HUDEP-2 (cell line): ENCODE data around the gene SCEL.

Experiments used
- DNase-seq, 76 experiments: peaks; one replicate each; lab custom pipeline; 2025; ENCODE audit not compliant: unreplicated experiment in 76 of 76; lab: John Stamatoyannopoulos, UW

Gene SCEL

DNA sequence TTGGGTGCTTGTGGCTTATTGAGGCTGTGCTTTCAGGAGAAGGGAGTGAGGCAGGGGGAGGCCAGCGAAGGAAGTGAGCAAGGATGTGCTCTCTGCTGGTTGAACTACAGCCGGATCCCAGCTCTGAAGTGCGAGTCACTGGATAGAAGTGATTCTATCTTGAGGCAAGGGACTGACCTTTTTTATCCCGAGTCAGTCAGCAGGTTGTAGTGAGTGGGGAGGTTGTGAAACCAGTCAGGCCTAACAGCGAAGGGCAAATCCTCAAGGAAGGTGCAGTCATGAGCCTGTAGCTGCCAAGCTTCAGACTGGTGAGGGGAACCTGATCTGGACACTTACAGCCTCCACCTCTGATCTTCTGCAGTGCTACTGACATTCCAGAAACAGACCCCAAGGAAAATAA is 18.6 kb downstream of the SCEL start:
- DNase-seq: no peak

DNA sequence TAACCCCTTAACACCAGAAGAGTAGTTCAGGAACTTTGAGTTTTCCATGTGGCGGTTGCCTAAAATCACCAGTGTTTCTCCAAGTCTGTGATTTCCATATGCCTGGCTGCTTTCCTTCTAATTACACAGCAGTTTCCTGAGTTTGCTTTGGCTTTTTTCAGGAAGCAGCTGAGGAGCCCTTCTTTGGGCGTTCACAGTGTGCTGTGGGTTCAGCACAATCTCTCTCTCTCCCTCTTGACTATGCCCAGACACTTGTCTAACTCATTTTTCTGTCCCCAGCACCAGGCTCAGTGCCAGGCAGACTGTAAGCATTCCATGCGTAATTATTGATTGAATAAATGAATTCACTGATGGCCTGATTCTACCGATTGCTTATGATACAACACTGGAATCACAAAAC is 19.7 kb downstream of the SCEL start:
- DNase-seq: no peak

DNA sequence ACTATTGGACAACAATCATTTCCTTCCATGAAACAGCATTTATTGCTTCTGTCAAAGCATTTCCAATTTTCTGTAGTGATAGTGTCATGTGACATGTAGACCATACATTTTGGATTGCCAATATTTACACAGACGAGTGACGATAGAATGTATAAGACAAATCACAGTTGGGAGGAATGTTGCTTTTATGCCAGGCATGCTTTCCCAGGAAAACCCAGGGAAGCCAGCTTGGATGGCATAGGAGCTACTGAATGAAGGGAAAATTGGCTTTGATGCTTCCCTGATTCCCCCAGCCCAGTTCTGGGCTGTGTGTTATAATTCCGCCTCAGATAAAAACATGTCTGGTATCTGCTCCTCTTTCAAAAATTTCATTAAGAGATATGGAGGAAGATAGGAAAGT is 22.5 kb downstream of the SCEL start:
- no peak for DNase-seq

DNA sequence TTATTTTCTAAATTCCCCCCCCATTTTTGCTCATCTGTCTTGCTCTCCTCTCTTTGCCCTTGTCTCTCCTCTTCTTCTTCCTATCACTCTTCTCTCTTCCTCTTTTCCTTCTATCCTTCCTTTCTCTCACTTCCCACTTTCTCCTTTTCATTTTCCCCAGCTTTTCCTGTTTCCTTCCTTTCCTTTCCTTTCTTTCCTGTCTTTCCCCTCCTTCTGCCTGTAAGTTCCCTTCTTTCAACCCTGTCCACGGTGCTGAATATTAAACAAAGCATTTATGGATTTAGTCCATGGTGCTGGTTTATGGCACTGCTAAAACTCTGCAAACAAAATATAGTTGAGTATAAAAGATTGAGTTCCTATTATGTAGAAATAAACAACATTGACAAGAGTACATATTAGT is 27.6 kb downstream of the SCEL start:
- DNase-seq: no peak

DNA sequence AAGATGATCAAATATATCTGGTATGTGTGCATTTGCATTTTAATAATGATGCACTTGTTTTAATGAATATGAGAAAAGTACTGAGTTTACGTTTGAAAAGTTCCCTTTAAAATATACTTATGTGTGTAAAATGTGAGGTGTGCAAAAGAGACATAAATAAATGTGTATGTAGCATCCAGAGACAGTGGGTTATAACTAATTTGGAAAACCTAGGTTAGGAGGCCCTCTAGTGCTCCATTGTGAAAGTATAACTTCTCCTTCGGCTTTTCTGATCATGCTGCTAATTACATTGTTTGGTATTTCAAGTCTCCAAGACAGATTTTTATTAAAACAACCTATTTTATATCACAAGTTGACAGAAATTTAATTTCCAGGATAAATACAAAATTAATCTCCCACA is 30.1 kb downstream of the SCEL start:
- DNase-seq: peak in 5 of 76 experiments; percentile 1 to 10 (median 2)

DNA sequence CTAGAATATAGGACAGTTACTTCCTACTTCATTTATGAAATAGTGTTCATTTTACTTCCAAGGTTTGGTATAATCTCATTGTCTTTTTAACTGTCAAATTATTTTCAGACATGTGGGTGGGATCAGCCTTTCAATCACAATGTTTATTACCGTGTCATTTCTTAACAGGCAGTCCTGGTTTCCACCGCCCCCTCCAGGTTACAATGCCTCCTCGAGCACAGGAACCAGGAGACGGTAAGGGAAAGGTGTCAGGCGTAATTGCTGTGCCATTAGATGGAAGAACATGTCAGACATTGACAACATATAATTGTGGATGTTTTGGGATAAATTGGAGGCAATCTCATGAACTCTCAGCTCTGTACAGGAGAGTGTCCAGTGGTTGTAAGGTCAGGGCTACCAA is 36.5 kb downstream of the SCEL start:
- DNase-seq: no peak

DNA sequence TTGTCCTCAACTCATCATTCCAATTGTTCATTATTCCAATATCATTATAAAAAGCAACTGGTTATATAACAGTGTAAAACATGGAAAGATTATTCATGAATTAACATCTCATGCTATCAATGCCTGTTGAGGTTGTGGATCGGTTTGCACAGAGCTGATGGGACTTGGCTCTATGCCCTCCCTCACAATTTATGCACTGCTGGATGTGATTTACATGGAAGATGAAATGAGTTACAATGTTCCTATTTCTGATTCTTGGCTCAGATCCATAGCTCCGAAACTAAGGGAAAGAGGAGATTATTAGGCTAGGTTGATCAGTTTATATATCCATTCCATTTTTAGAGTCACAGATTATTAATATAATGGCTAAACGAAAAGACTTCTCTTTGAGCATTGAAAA is 38.6 kb downstream of the SCEL start:
- DNase-seq: no peak

DNA sequence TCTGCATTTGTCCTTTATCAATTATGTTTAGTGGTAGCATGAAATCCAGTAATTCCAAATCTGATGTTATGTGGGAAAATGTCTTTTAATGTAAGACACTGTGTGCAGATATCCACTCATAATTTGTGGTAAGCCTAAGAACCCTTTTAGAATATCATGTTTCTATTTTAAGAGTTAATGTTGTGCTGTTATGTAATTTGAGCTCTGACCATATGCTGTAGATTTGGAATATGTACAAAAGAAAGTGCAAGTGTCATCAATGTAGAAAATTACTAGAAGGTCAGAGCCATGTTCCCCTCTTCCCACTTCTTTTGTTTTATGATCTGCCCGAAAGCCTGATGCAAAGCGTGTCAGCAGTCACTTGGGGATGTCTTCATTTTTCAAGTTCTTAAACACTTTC is 44.5 kb downstream of the SCEL start:
- DNase-seq: no peak

DNA sequence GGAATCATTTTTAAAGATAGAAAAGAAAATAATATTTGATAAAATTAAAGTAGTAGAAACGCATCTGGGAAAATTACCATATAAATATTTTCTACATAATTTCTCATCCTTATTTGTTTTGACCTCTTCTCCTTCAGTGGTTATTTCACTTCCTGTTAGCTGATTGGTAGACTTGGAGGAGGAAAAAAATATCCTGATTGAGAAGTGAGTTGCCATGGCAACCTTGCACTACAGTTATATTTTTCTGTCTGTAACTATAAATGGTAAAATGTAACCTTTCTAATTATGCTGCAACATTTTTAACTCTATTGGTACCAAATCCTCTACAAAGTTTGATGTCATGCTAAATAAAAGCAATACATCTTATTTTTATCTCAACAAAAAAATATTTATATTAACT is 45.2 kb downstream of the SCEL start:
- no peak for DNase-seq

DNA sequence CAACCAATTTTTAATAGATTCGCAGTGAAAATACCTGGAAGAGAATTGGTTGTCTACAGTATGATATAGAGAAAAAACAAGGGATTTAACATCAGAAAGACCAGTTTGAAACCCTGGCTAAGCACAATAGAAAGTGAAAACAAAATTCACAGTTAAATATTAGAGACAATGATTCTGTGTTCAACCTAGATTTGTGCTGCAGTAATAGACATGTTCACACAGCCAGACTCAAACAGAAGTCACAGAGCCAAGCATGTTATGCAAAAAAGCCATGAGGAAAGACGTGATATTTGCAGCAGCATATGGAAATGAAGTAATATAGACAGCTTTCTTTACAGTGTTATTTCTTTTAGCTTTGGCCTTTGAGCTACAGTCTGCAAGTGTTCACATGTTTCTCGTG is 48.1 kb downstream of the SCEL start:
- DNase-seq: no peak

DNA sequence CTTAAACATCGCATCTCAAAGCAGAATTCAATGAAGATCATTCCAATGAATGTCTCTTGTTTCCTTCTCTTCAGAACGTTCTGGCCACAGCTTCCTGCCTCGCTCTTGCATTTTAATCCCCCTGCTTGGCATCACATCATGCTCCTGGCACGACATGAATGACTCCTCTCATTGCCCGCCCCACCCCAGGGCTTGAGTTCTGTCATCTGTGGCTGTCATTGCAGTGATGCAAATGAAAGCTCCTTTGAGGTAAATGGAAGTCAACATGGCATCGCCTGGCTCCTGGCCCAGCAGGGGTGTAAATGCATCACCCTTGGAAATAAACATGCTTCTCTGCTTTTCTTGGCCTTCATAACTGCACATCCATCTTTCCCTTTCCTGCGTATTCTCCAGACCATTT is 48.6 kb downstream of the SCEL start:
- DNase-seq: no peak

DNA sequence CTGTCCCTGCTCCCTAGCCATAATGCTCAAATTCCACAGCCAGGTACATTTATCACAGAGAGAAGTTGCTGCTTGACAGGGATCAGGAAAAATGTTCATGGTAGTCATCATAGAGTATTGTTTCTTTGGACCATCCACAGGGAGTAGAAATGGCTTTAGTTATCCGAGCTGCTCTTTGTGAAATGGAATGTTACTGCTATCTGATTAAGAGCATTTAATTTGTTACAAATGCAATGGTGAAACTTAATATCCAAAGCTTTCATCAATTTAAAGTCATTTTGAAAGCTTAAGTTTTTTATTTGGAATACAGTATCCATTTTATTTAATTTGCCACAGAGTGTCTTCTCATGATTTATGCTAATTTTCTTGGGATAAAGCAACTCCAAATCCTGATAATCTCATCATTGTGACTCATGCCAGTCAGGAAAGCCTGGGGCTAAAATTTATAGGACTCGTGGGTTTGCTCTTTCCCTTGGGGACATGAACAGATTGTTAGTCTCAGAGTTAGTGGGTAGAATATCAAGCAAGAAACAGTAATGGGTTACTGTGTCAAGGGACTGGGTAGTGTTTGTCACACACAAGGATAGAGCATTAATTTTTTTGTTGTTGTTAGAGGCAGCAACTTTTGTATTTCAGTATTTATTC is 59.8 kb downstream of the SCEL start:
- no peak for DNase-seq

DNA sequence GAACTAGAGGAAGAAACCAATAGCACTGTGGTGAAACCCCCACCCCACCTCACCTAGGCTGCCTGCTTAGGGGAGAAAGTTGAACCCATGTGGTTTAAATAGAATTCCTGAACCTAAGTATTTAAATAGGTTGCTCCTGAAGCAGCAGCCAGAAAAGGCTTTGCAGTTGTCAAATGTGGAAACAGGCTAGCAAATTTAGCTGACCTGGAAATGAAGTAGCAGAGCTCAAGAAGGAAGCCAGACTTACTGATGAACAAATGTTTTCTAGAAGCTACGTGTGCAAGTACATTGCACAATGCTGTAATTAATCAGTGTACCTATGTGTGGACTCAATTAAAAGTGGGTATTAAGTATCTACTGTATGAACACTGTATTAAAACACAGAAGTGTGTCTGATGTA is 61.3 kb downstream of the SCEL start:
- DNase-seq: no peak

DNA sequence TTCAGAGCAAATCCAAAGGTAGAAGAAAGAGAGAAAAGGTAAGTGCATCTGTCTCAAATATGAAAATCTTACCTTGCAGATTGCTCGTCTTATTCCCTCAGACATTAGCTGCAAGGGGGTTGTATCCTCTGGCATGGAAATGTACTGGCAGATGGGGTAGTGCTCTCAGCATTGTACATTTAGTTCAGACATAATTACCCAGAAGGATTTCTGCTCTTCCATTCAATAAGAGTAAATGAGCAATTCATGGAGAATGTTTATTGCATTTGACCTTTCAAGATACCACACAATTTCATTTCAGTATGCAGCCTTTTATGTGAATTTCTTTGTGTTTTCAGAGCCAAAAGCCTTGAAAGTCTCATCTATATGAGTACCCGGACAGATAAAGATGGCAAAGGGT is 63.8 kb downstream of the SCEL start:
- DNase-seq: no peak

DNA sequence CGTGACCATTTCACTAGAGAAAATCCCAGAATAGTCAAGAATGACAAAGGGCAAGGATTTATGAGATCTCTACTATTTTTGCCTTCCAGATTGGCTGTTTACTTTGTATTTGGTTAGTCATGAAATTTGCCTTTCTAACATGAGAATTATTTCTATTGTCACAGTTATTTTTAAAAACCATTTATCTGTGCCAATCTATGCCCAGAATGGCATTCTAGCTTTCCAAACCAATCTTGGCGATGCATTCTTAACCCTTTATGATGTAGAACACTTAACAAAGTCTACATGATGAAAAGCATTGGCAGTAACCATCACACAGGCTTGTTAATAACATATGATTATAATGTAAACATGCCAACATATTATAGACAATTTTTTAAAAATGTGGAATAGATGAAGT is 65.2 kb downstream of the SCEL start:
- DNase-seq: no peak

DNA sequence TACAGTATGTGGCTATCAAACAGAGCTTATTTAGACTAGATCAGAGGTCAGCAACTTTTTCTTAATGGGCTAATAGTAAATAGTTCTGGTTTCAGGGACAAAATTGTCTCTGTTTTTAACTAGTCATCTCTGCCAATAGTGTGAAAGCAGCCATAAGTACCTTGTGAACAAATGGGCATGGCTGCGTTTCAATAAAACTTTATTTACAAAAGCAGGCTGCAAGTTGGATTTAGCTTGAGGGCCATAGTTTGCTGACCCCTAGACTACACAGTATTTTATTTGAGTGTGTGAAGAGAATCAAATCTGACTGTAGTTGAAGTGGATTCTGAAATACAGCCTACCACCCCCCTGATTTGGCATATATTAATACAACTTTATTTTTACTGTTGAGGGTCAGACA is 75.6 kb downstream of the SCEL start:
- DNase-seq: no peak

DNA sequence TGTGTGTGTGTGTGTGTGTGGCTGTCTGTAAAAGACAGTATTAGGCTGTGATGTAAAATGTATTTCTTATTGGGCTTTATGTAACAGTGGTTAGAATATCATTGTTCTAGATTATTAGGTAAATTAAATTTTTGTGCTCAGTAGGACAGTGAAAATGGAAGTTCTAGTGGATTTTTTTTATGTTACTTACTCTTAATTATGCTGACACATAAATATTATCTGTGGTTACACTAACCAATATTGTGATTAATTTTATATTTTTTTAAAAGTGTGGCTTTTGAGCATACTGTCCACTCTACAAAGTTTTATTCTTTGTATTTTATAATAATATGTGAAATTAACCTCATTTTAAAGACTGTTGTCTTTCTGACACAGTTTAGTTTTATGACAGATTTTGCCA is 80.5 kb downstream of the SCEL start:
- DNase-seq: no peak

DNA sequence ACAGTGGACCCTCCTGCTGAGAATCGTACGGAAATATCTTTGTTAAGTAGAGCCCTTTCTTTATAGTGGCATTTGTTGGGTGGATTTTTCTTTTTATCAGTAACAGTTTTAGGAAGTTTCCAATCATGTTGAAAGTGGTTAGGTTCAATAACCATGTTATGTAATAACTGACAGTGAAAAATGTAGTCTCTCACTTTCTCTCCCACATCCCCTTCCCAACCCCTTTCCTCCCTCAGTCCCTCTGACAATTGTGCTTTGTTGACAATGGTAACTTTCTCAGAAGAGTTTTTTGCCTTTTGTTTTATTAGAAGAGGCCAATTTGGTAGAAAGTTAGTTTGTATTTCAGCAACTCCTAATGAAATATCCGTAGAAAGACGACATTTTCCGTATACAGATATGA is 84.1 kb downstream of the SCEL start:
- DNase-seq: no peak

DNA sequence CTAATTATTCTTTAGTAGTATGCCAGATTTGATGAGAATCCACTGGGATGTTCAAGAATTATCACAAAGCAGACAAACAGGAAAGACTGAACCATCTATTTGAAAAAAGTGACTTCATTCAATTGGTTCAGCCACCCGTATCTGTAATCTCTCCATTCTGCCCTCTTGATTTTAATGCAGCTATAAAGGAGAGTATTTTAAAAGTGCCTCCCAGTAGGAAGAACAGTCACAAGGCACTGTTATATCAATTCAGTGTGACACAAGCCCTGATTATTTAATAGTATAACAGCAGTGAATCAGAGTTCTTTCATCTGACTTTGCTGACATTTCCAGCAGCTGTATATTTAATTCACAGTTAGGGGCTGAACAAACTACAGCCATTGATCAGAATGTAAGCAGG is 84.6 kb downstream of the SCEL start:
- DNase-seq: no peak

DNA sequence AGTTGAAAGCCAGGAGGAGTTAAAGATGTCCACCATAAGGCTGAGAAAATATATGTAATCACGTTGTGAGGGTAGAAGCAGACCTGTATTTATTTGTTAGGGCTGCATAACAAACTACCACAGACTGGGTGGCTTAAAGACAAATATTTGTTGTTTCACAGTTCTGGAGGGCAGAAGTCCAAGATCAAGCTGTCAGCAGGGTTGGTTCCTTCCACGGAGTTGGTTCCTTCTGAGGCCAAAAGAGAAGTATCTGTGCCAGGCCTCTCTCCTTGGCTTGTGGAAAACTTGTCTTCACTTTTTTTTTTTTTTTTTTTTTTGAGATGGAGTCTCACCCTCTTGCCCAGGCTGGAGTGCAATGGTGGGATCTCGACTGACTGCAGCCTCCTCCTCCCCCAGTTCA is 88.3 kb downstream of the SCEL start:
- DNase-seq: no peak

DNA sequence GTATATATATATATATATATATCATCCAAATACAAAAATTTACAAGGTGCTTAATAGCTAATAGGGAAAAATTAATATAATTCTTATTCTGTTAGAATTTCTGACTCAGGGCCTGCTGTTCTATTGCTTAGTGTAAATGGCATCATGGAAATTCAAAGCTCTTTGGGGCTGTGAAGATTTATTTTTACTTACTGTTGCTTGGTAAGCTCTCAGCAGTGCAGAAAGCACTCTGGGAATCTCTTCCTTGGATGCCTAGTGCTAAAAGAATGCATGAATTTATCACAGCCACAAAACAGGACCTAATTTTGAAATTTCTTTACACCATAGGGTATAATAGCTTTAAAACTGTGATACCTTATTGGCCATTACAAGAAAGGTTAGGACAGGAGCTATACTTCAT is 92.7 kb downstream of the SCEL start:
- no peak for DNase-seq

DNA sequence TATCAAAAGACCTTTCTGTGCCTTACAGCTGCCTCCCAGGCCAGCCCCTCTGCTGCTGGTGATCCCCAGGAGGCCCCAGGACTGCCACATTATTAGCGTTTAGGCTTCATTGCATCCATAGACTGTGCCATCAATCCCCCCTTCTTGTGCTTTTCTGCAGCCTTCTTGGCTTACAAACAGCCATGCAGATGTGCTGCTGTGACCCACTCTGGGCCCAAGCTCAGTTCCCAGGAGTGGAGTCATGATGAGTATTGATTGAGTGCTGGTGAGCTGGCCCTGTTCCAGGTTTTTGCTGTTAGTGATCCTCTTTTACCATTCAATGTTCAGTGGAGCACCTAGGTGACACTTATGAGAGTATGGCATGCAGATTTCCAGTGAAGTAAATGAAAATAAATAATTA is 102.1 kb downstream of the SCEL start:
- DNase-seq: no peak

DNA sequence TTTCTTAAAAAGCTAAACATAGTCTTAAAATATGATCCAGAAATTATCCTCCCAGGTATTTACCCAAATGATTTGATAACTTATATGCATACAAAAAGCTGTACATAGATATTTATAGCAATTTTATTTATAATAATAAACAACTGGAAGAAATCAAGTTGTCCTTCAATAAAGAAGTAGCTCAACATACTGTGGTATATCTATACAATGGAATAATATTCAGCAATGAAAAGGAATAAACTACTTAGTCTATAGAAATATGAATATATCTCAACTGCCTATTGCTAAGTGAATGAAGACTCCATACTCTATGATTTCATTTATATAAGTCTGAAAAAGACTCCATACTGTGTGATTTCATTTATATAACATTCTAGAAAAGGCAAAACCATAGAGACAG is 114.9 kb downstream of the SCEL start:
- no peak for DNase-seq
